CMK (cell line): ENCODE results near the gene GSE1.

Source experiments
- DNase-seq: peaks from one replicate; pipeline ENCODE4 v3.0.0-alpha.2; 2010; ENCODE audit warnings: low read depth

GSE1 gene

GRCh38 chr16:85658504-85659326, 45.6 kb downstream of the GSE1 start:
- no peak for DNase-seq

GRCh38 chr16:85659336-85659735, 46.2 kb downstream of the GSE1 start:
- no peak for DNase-seq

- DNase-seq = peak; percentile 40
Measured at GRCh38 chr16:85659805-85660511, 46.8 kb downstream of the GSE1 start.

- DNase-seq = no peak
Measured at GRCh38 chr16:85660843-85661739, 48.0 kb downstream of the GSE1 start.

GRCh38 chr16:85661740-85662481, 48.8 kb downstream of the GSE1 start:
- DNase-seq = no peak

- no peak for DNase-seq
Measured at GRCh38 chr16:85662482-85662812, 49.3 kb downstream of the GSE1 start.

- DNase-seq = no peak
Measured at GRCh38 chr16:85662976-85663830, 50.1 kb downstream of the GSE1 start.

- no peak for DNase-seq
Measured at GRCh38 chr16:85663891-85664321, 50.8 kb downstream of the GSE1 start.

GRCh38 chr16:85664580-85665372, 51.7 kb downstream of the GSE1 start:
- no peak for DNase-seq

- DNase-seq = no peak
Measured at GRCh38 chr16:85665373-85665740, 52.2 kb downstream of the GSE1 start.

- no peak for DNase-seq
Measured at GRCh38 chr16:85665929-85666328, 52.8 kb downstream of the GSE1 start.

GRCh38 chr16:85667261-85667660, 54.1 kb downstream of the GSE1 start:
- no peak for DNase-seq

- DNase-seq = no peak
Measured at GRCh38 chr16:85667841-85668413, 54.8 kb downstream of the GSE1 start.

GRCh38 chr16:85668676-85669424, 55.7 kb downstream of the GSE1 start:
- no peak for DNase-seq

- no peak for DNase-seq
Measured at GRCh38 chr16:85670840-85671239, 57.7 kb downstream of the GSE1 start.

GRCh38 chr16:85673529-85674417, 60.7 kb downstream of the GSE1 start:
- DNase-seq = no peak

- no peak for DNase-seq
Measured at GRCh38 chr16:85674418-85674755, 61.3 kb downstream of the GSE1 start.

- DNase-seq = no peak
Measured at GRCh38 chr16:85674828-85675227, 61.7 kb downstream of the GSE1 start.
